C4-2B (cell line): Measurements from ENCODE around the gene REPIN1.

Experiments
- H3K27ac ChIP-seq: fragments of 450-650 bp; 2 replicates; pipeline ENCODE4 v1.5.1; 2017
- CTCF ChIP-seq: fragments of 450-650 bp; conservative IDR thresholded peaks from 2 replicates; pipeline ENCODE4 v1.5.1; 2017; ENCODE audit warnings: mild to moderate bottlenecking
- ZFX ChIP-seq: fragments of 450-650 bp; IDR thresholded peaks from 2 replicates; pipeline ENCODE4 v1.6.1; 2017

REPIN1 gene

GRCh38 chr7:150374472-150374871 lies 5.8 kb downstream of the REPIN1 start:
- H3K27ac ChIP-seq = no peak overlapping the region
- TF ChIP-seq CTCF = no peak
- TF ChIP-seq ZFX = no peak

GRCh38 chr7:150375662-150376521 lies 7.3 kb downstream of the REPIN1 start:
- TF ChIP-seq CTCF (no peak), ZFX (no peak)

GRCh38 chr7:150376560-150376959 lies 7.9 kb downstream of the REPIN1 start:
- no peak overlapping the region for H3K27ac ChIP-seq
- TF ChIP-seq ZFX (no peak), CTCF (no peak)

More at GRCh38 chr7:150375662-150376521, 7.3 kb downstream of the REPIN1 start:
- no peak overlapping the region for H3K27ac ChIP-seq

GRCh38 chr7:150377196-150377595 lies 8.6 kb downstream of the REPIN1 start:
- no peak overlapping the region; the same call in 1 of the 2 replicates for H3K27ac ChIP-seq
- no peak for TF ChIP-seq CTCF
- TF ChIP-seq ZFX = no peak

GRCh38 chr7:150377635-150378034 lies 9.0 kb downstream of the REPIN1 start:
- peak overlapping the region; percentile 97 for H3K27ac ChIP-seq
- no peak for TF ChIP-seq ZFX
- no peak for TF ChIP-seq CTCF

GRCh38 chr7:150378115-150378852 lies 9.7 kb downstream of the REPIN1 start:
- no peak for TF ChIP-seq CTCF
- TF ChIP-seq ZFX = no peak
- H3K27ac ChIP-seq = peak overlapping the region; percentile 97
